Colon (tissue), 2 donors: ENCODE measurements around the gene MACROD1.

ENCODE experiments used
- FAIRE-seq: peaks from 2 replicates; lab custom pipeline; 2012; peaks lifted over from hg19 to GRCh38; lab: Jason Lieb, UNC
- donor health status: control.
- donor health status: control.

The MACROD1 gene

GRCh38 chr11:64165842-64166635 lies at the start of gene MACROD1:
Gene MACROD1 (minus strand): TSS chr11:64166113. CDS start chr11:64165994, 119 bp downstream.
- no peak for FAIRE-seq

GRCh38 chr11:64211181-64211872 lies 45.4 kb upstream of the MACROD1 start:
- FAIRE-seq = no peak

- FAIRE-seq = no peak
These were observed 44.5 kb upstream of the MACROD1 start for GRCh38 chr11:64210301-64211020.

GRCh38 chr11:64209563-64209843 lies 43.6 kb upstream of the MACROD1 start:
- FAIRE-seq = no peak

- FAIRE-seq = no peak
These were observed 43.1 kb upstream of the MACROD1 start for GRCh38 chr11:64208796-64209562.

- FAIRE-seq = no peak
These were observed 42.3 kb upstream of the MACROD1 start for GRCh38 chr11:64208086-64208795.

GRCh38 chr11:64207256-64208085 lies 41.6 kb upstream of the MACROD1 start:
- FAIRE-seq = no peak

GRCh38 chr11:64206457-64207255 lies 40.7 kb upstream of the MACROD1 start, which contains the start of gene FERMT3:
Gene FERMT3 (plus strand): TSS chr11:64206721. CDS start chr11:64207365, 644 bp downstream.
- no peak for FAIRE-seq

- FAIRE-seq = no peak
These were observed 38.6 kb upstream of the MACROD1 start for GRCh38 chr11:64204464-64204989.

- no peak for FAIRE-seq
These were observed 38.1 kb upstream of the MACROD1 start for GRCh38 chr11:64204080-64204440.

- FAIRE-seq = no peak
These were observed 37.6 kb upstream of the MACROD1 start for GRCh38 chr11:64203421-64204079.

- no peak for FAIRE-seq
These were observed 37.1 kb upstream of the MACROD1 start for GRCh38 chr11:64202992-64203391.

GRCh38 chr11:64201543-64201942 lies 35.6 kb upstream of the MACROD1 start:
- FAIRE-seq = no peak

- FAIRE-seq = no peak
These were observed 32.6 kb upstream of the MACROD1 start for GRCh38 chr11:64198511-64198910.

GRCh38 chr11:64196626-64197025 lies 30.7 kb upstream of the MACROD1 start:
- no peak for FAIRE-seq

GRCh38 chr11:64192434-64192833 lies 26.5 kb upstream of the MACROD1 start:
- FAIRE-seq = no peak

- no peak for FAIRE-seq
These were observed 20.7 kb upstream of the MACROD1 start for GRCh38 chr11:64186492-64187165.

GRCh38 chr11:64185693-64186491 lies 20.0 kb upstream of the MACROD1 start, which contains the start of gene STIP1:
Gene STIP1 (plus strand): TSS chr11:64186171. CDS start chr11:64186262, 91 bp downstream.
- peak; percentile 69 for FAIRE-seq
